NOMO-1 treated with dmso at 0.1 percent for 144 hours (cell line): ENCODE results near the gene TOP2A.

ENCODE experiments used
- DNase-seq: peaks from one replicate; lab custom pipeline; 2025; ENCODE audit not compliant: unreplicated experiment; lab: John Stamatoyannopoulos, UW

The TOP2A gene

DNA sequence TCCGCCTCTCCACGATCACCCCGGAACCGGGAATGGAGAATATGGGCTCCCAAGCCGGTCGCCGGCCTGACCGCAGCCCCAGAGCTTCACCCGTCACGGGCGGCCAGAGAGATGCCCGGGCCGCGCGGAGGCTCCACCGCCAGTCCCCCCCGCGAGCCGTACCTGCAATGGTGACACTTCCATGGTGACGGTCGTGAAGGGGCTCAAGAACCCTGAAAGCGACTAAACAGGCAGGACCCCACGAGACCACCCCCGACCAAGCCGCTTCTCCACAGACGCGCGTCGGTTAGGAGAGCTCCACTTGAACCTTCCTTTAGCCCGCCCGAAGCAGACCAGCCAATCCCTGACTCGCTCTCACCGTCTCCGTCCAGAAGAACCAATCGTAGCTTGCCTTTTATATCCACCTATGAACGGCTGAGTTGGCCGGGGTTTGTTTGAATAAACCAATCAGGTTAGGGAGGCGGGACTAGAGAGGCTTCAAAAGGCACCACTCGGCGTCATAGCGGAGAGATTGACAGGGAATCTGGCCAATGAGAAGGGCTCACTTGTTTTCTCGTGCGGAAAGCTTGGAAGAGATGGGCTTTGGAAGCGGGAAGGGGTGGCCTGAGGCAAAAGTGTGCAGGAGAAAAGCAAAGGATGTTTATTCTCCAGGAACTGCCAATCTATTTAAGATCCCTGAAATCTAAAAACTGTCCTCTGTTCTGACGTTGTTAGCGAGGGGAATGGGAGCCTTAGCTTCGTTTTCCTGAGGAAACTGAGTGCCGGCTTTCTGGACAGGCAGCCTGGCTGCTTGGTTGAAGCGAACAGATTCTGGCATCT lies at the start of gene TOP2A:
TOP2A (minus strand) TSS at position 288 of the 819 bp plus-strand sequence; CDS start at position 183, 105 bp downstream.
- DNase-seq: peak; percentile 98

GRCh38 chr17:40467281-40467867 lies 49.7 kb upstream of the TOP2A start:
- DNase-seq: no peak

DNA sequence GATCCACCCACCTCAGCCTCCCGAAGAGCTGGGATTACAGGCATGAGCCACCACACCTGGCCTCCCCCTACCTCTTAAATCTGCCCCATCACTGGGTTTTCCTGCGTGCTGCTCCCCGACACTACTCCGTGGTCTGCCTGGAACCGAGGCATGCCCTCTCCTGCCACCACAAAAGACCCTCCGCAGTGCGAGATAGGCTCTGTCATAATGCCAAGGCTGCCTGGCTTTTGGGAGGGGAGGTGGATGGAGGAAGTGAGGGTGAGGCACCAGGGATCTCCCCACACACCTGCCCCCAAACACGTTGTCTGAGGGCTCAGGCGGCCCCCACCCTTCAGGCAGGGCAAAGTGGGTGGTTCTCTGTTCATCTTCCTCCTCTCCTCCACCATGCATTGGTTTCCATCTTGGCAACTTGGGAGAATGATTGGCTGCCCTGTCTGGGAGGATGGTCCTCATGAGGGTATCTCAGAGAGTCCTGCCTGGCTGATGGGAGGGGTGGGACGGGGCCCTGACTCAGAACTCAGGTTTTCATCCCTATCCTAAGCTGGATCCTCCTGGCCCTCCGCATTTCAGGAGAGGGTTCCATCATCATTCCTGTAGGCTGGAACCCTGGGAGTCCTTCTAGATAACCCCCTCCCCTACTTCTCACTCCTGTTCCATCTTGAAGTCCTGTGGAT lies 48.7 kb upstream of the TOP2A start:
- DNase-seq: no peak

- DNase-seq: no peak
These were observed 46.7 kb upstream of the TOP2A start for GRCh38 chr17:40464392-40464855.

- no peak for DNase-seq
These were observed 45.4 kb upstream of the TOP2A start for GRCh38 chr17:40463122-40463550.

- no peak for DNase-seq
These were observed 44.8 kb upstream of the TOP2A start for GRCh38 chr17:40462343-40463121.

DNA sequence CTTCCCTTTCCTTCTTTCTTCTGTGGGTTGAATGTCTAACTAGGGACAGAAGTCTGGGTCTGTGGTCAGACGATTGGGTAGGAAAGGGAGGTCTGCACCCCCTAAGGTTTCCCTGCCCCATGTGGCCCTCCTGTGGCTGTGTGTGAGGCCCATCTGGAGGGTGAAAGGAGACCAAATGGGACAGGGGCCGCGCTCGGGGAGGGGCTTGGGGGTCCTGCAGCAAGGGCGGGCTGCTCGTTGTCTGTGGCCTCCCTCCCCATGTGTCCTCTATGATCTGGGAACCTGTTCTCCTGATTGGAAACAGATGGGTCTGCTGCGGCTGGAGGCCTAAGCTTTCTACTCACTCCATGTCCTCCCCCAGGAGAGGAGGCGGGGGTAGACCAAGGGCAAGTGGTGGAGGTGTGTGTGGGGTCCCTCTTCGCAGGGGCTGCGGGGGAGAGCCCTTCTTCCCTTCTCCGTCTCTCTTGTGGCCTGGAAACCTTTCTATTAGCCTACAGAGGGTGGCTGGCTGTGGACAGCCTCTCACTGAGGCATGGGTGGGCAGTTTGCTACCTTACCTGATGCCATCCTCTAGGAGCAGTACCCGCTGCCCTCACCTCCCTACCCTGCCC lies 44.1 kb upstream of the TOP2A start:
- no peak for DNase-seq

GRCh38 chr17:40460968-40461731 lies 43.5 kb upstream of the TOP2A start:
- DNase-seq: no peak

- DNase-seq: no peak
These were observed 42.9 kb upstream of the TOP2A start for GRCh38 chr17:40460604-40460967.

- DNase-seq: no peak
These were observed 42.2 kb upstream of the TOP2A start for GRCh38 chr17:40459636-40460603.

GRCh38 chr17:40458851-40459482 lies 41.3 kb upstream of the TOP2A start:
- DNase-seq: no peak

DNA sequence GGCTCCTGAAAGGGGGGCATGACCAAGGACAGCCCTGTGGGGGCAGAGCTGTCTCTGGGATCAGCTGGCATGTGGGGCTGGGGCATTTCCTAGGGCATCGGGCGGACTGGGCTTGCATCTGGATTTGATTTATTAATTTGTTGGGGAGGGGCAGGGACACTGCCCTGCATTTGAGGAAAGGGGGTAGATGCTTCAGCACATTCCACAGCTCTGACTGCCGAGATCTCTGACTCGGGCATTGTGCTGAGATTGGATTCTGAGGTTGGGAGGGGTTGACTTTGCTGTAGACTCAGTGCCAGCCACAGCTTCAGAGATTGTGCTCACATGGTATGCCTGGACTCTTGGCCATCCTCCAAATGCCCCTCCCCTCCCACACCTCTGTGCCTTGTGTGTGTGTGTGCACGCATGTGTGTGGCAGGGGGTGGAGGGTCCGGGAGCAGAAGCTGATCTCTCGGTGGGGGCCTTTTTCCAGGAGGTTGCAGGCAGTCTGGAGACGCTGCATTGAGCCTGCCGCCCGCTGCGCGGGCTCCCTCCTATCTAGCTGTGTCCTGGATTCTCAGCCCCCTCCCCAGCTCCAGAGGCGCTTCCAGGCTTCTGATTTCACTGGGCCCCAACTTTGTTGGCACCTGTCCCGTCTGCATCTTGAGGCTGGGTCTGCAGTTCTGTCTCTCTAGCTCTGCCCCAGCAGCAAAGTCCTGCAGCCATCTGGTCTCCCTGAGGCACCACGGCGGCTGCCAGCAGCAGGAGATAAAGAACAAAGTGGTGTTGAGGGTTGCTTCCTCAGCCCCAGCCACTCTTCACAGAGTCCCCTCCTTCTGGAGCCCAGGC lies 40.5 kb upstream of the TOP2A start:
- no peak for DNase-seq

- DNase-seq: no peak
These were observed 39.7 kb upstream of the TOP2A start for GRCh38 chr17:40457369-40457768.

DNA sequence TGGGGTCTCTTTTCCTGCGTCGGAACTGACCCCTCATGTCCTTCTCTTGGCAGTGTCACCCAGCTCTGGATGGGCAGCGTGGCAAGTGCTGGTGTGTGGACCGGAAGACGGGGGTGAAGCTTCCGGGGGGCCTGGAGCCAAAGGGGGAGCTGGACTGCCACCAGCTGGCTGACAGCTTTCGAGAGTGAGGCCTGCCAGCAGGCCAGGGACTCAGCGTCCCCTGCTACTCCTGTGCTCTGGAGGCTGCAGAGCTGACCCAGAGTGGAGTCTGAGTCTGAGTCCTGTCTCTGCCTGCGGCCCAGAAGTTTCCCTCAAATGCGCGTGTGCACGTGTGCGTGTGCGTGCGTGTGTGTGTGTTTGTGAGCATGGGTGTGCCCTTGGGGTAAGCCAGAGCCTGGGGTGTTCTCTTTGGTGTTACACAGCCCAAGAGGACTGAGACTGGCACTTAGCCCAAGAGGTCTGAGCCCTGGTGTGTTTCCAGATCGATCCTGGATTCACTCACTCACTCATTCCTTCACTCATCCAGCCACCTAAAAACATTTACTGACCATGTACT lies 38.8 kb upstream of the TOP2A start:
- DNase-seq: no peak

DNA sequence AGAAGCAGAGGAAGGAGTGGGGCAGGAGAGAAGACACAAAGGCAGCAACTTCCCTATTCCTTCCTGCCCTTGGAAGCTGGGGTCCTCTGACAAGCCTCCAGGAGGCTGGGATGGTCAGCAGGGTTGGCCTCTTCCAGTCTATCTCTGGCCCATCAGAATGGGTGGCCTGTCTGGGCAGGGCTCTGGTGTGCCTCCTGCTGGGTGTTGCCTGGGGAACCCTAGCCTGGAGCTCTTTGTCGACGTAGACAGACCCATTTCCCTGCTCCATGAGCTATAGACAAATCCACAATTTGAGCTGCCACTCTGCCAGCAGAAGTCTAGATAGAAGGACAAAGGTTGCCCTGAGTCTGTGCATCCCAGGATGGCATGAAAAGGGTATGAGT lies 36.9 kb upstream of the TOP2A start:
- no peak for DNase-seq

DNA sequence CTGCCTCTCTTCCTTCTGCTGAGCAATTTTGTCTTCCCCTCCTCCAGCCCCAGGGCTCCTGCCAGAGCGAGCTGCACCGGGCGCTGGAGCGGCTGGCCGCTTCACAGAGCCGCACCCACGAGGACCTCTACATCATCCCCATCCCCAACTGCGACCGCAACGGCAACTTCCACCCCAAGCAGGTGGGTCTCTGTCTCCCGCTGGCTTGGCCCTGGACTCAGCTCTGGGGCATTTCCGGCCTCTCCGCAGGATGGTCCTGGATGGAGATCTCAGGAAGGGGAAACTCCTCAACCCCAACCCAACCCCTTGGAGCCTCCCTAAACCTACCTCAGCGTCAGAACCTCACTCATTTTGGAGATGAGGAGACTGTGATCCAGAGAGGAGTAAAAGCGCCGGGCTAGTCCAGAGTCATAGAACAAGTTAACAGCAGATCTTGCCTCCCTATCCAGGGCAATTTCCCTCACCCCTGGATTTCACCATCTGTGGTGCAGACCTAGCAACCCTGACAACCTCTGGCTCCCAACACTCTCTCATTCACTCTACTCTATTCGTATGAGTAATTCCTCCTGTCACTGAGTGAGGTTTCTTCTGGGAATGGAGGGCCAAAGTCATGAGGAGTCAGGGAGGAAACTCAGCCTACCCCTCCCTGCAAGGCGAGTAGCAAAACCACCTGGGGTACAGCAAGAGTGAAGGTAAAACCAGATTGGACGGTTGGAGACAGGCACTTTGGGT lies 36.4 kb upstream of the TOP2A start:
- no peak for DNase-seq
